Measurements from ENCODE around the gene KCND3. TPM values are rescaled to one million over a fixed set of nuclear protein-coding genes. Genes with fewer than 3 reads are reported as not detected.

Gene KCND3
- polyA plus RNA-seq, 1 donor from 2014 or later = 7.8 TPM

DNA sequence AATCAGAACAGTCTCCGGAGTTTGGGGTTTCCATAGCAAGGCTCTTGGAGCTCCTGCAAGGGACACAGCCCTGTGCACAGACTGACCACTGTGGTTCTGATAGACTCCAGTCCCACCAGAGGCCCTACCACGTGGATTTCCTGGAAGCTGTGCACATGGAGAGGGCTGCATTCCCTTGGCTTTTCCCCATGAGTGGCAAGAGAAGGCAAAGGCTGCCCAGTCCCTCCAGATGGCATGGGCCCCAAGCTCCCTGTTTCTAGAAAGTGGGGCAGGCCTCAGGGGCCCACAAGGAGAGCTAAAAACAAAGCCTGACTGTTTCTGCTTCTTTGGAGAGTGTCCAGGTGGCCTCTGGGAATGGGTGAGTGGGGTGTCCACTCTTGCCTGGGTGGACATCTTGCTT, 146.3 kb downstream of the KCND3 start:
- Histone ChIP-seq H3K36me3 (ENCODE audit: insufficient read depth, low read length) (no peaks in the 10 kb centered on the region), H3K27ac (ENCODE audit: low read length) (no peak overlapping the region), H3K4me2 (ENCODE audit: low read length) (no peak overlapping the region), H4K20me1 (ENCODE audit: insufficient read depth) (no peaks in the 10 kb centered on the region), H3K79me2 (replicated peaks; ENCODE audit: insufficient read depth, low read length) (no peaks in the 10 kb centered on the region), H2AFZ (ENCODE audit: low read depth, low read length) (no peak overlapping the region), H3K9me3 (ENCODE audit: low read length) (no peaks in the 10 kb centered on the region), H3K27me3 (ENCODE audit: insufficient read depth, low read depth, low read length) (no peaks in the 10 kb centered on the region), H3F3A (ENCODE audit: insufficient read depth, low read length, poor library complexity, severe bottlenecking) (no peaks in the 10 kb centered on the region), H3K9me2 (ENCODE audit: insufficient read depth, low read length) (no peaks in the 10 kb centered on the region), H3K9ac (ENCODE audit: low read length) (no peak overlapping the region), H3K4me3 (ENCODE audit: low read length) (no peak overlapping the region)
- TF ChIP-seq CTCF (IDR thresholded peaks at IDR 0.05; ENCODE audit: poor library complexity, severe bottlenecking) = no peak
- no peak for TF ChIP-seq TAF1 (IDR thresholded peaks at IDR 0.05; ENCODE audit: low read depth)

GRCh38 chr1:111842411-111842810, 147.1 kb downstream of the KCND3 start:
- Histone ChIP-seq H3F3A (ENCODE audit: insufficient read depth, low read length, poor library complexity, severe bottlenecking) (no peaks in the 10 kb centered on the region), H3K9ac (ENCODE audit: low read length) (no peak overlapping the region), H3K9me2 (ENCODE audit: insufficient read depth, low read length) (no peaks in the 10 kb centered on the region), H3K36me3 (ENCODE audit: insufficient read depth, low read length) (no peaks in the 10 kb centered on the region), H3K4me2 (ENCODE audit: low read length) (no peak overlapping the region), H3K27me3 (ENCODE audit: insufficient read depth, low read depth, low read length) (no peaks in the 10 kb centered on the region), H4K20me1 (ENCODE audit: insufficient read depth) (no peaks in the 10 kb centered on the region), H3K4me3 (ENCODE audit: low read length) (no peak overlapping the region), H3K79me2 (replicated peaks; ENCODE audit: insufficient read depth, low read length) (no peaks in the 10 kb centered on the region), H2AFZ (ENCODE audit: low read depth, low read length) (no peak overlapping the region), H3K9me3 (ENCODE audit: low read length) (no peaks in the 10 kb centered on the region), H3K27ac (ENCODE audit: low read length) (no peak overlapping the region)
- no peak for TF ChIP-seq RAD21 (conservative IDR thresholded peaks at IDR 0.05)
- TF ChIP-seq SMC3 (conservative IDR thresholded peaks at IDR 0.05; ENCODE audit: poor library complexity) = no peak
- TF ChIP-seq TAF1 (IDR thresholded peaks at IDR 0.05; ENCODE audit: low read depth) = no peak
- no peak for TF ChIP-seq POLR2AphosphoS5 (IDR thresholded peaks at IDR 0.05)
- TF ChIP-seq CTCF (IDR thresholded peaks at IDR 0.05; ENCODE audit: poor library complexity, severe bottlenecking) = no peak
- TF ChIP-seq EZH2 (IDR thresholded peaks at IDR 0.05; ENCODE audit: borderline replicate concordance, insufficient read depth, low read length, poor library complexity, severe bottlenecking) = no peak
- no peak for TF ChIP-seq EP300 (conservative IDR thresholded peaks at IDR 0.05; ENCODE audit: poor library complexity, severe bottlenecking)
- TF ChIP-seq, protein P1, sequence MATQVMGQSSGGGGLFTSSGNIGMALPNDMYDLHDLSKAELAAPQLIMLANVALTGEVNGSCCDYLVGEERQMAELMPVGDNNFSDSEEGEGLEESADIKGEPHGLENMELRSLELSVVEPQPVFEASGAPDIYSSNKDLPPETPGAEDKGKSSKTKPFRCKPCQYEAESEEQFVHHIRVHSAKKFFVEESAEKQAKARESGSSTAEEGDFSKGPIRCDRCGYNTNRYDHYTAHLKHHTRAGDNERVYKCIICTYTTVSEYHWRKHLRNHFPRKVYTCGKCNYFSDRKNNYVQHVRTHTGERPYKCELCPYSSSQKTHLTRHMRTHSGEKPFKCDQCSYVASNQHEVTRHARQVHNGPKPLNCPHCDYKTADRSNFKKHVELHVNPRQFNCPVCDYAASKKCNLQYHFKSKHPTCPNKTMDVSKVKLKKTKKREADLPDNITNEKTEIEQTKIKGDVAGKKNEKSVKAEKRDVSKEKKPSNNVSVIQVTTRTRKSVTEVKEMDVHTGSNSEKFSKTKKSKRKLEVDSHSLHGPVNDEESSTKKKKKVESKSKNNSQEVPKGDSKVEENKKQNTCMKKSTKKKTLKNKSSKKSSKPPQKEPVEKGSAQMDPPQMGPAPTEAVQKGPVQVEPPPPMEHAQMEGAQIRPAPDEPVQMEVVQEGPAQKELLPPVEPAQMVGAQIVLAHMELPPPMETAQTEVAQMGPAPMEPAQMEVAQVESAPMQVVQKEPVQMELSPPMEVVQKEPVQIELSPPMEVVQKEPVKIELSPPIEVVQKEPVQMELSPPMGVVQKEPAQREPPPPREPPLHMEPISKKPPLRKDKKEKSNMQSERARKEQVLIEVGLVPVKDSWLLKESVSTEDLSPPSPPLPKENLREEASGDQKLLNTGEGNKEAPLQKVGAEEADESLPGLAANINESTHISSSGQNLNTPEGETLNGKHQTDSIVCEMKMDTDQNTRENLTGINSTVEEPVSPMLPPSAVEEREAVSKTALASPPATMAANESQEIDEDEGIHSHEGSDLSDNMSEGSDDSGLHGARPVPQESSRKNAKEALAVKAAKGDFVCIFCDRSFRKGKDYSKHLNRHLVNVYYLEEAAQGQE (IDR thresholded peaks at IDR 0.05; ENCODE audit: borderline replicate concordance) = no peak
- no peak for TF ChIP-seq MXI1 (conservative IDR thresholded peaks at IDR 0.05; ENCODE audit: poor library complexity, severe bottlenecking)
